ENCODE results near the gene KCNIP4. TPM values are rescaled to one million over a fixed set of nuclear protein-coding genes. Genes with fewer than 3 reads are reported as not detected.

Gene KCNIP4
- total and polyA plus RNA-seq, 2 of the 4 experiments (the other 2 are of a cell fraction) = not detected

GRCh38 chr4:20995610-20996009 lies 953.0 kb downstream of the KCNIP4 start:
- in situ Hi-C loops (cut with MboI; ENCODE audit: low sequenced_read_pairs) (no loop called here), intact Hi-C loops (cut with micrococcal nuclease) (no loop called here), dilution Hi-C loops (cut with HindIII; ENCODE audit: low sequenced_read_pairs, unreplicated experiment) (no loop called here)
- Histone ChIP-seq H4K20me1 (ENCODE audit: insufficient read depth, low read length) (no peaks in the 10 kb centered on the region), H2BK5ac (ENCODE audit: low read depth, low read length, poor library complexity, severe bottlenecking) (no peak overlapping the region), H4K8ac (ENCODE audit: low read depth in 2 of 2, low read length in 2 of 2) (no peak overlapping the region), H3K56ac (ENCODE audit: extremely low read depth, insufficient read depth, low read length) (no peak overlapping the region), H2AK9ac (replicated peaks; ENCODE audit: low read depth, low read length, poor library complexity) (no peak overlapping the region), H3K9me3 (ENCODE audit: control insufficient read depth, insufficient read depth, low read length) (peaks cover 11% of the 10 kb centered on the region), H3K18ac (ENCODE audit: low read depth, low read length) (no peak overlapping the region), H3K9me1 (ENCODE audit: insufficient read depth, low read length) (no peaks in the 10 kb centered on the region), H3K14ac (replicated peaks; ENCODE audit: low read depth, low read length) (no peak overlapping the region), H4K91ac (ENCODE audit: insufficient read depth, low read depth, low read length) (no peak overlapping the region), H3K4me1 (ENCODE audit: control insufficient read depth, insufficient read depth, low read length) (no peaks in the 10 kb centered on the region), H3K4ac (ENCODE audit: low read depth, low read length) (no peak overlapping the region), H3K79me1 (ENCODE audit: low read depth in 1 of 2, low read length in 2 of 2) (no peaks in the 10 kb centered on the region), H3K4me3 (ENCODE audit: insufficient read depth, low read depth, low read length) (no peak overlapping the region), H3K4me2 (ENCODE audit: low read depth, low read length) (no peak overlapping the region), H2AFZ (replicated peaks; ENCODE audit: low read length, poor library complexity) (no peak overlapping the region), H4K5ac (ENCODE audit: low read depth, low read length) (no peak overlapping the region), H3K27ac (ENCODE audit: insufficient read depth, low read length) (no peak overlapping the region), H3K36me3 (ENCODE audit: control insufficient read depth, insufficient read depth, low read length) (no peaks in the 10 kb centered on the region), H3K27me3 (ENCODE audit: control insufficient read depth, insufficient read depth, low read length) (no peaks in the 10 kb centered on the region), H3K9ac (ENCODE audit: low read depth, low read length) (no peak overlapping the region), H2BK15ac (ENCODE audit: low read depth, low read length) (no peak overlapping the region), H3K23ac (ENCODE audit: low read depth, low read length) (no peak overlapping the region), H2AK5ac (ENCODE audit: low read depth, low read length) (no peak overlapping the region), H2BK20ac (ENCODE audit: low read depth, low read length) (no peak overlapping the region), H2BK120ac (ENCODE audit: low read depth, low read length) (no peak overlapping the region)
- no peak for TF ChIP-seq CHD1 (IDR thresholded peaks at IDR 0.05; ENCODE audit: low read depth, low read length)
- TF ChIP-seq NFE2L2 (IDR thresholded peaks at IDR 0.05; ENCODE audit: low read depth, low read length) = no peak
- TF ChIP-seq CEBPB (IDR thresholded peaks at IDR 0.05; ENCODE audit: low read depth, low read length) = no peak
- no peak for TF ChIP-seq BHLHE40 (IDR thresholded peaks at IDR 0.05; ENCODE audit: low read depth, low read length)
- TF ChIP-seq MAZ (IDR thresholded peaks at IDR 0.05; ENCODE audit: borderline replicate concordance, low read depth, low read length) = no peak
- no peak for TF ChIP-seq USF2 (IDR thresholded peaks at IDR 0.05; ENCODE audit: low read depth, low read length)
- no peak for TF ChIP-seq RFX5 (IDR thresholded peaks at IDR 0.05; ENCODE audit: low read depth, low read length)
- no peak for TF ChIP-seq FOS (IDR thresholded peaks at IDR 0.05; ENCODE audit: low read depth, low read length)
- TF ChIP-seq MXI1 (IDR thresholded peaks at IDR 0.05; ENCODE audit: borderline replicate concordance, low read depth, low read length) = no peak
- no peak for TF ChIP-seq CTCF (conservative IDR thresholded peaks at IDR 0.05; ENCODE audit: low read depth, low read length)
- no peak for TF ChIP-seq MAFK (IDR thresholded peaks at IDR 0.05; ENCODE audit: low read depth, low read length)
- no peak for TF ChIP-seq POLR2A (IDR thresholded peaks at IDR 0.05; ENCODE audit: low read depth, low read length)
- no peak for TF ChIP-seq SMC3 (IDR thresholded peaks at IDR 0.05; ENCODE audit: low read depth, low read length)
- TF ChIP-seq ELK1 (IDR thresholded peaks at IDR 0.05; ENCODE audit: borderline replicate concordance, low read depth, low read length) = no peak
- no peak for TF ChIP-seq RAD21 (IDR thresholded peaks at IDR 0.05; ENCODE audit: low read length)
- no peak for TF ChIP-seq RCOR1 (IDR thresholded peaks at IDR 0.05; ENCODE audit: insufficient replicate concordance, low read length)
- BruUV-seq (replicated peaks) = no TSS peak
- ATAC-seq (ENCODE audit: low read depth) (no peak), DNase-seq (no peak)
- ChIA-PET POLR2A (ENCODE audit: unreplicated experiment) (no interaction called here), CTCF (no interaction called here)
- WGBS, 2 experiments (ENCODE audit: extremely low coverage in 2 of 2, insufficient read length in 1 of 2) = no CpG with 5 or more reads among the region's 4 CpGs
